ENCODE results near the gene RPL13A.

- TF ChIP-seq FOSL1 (tag; conservative IDR thresholded peaks at IDR 0.05) (no peak), EZH2 (IDR thresholded peaks at IDR 0.05; ENCODE audit: borderline replicate concordance, low read depth, low read length) (no peak), HNRNPK (IDR thresholded peaks at IDR 0.05; ENCODE audit: low read depth, low read length, poor library complexity, severe bottlenecking) (no peak), NR2F6 (CRISPR knock-in tag; IDR thresholded peaks at IDR 0.05) (no peak), HINFP (tag; conservative IDR thresholded peaks at IDR 0.05; ENCODE audit: low read depth) (no peak)
Measured at GRCh38 chr19:49512970-49513745, 25.8 kb downstream of the RPL13A start.
